Hypothalamus (tissue), 51 donors: ENCODE results near the gene TEX29.

Experiments used
- DNase-seq, 51 donors: peaks; one replicate each; lab custom pipeline; 2025; lab: John Stamatoyannopoulos, UW

TEX29 gene

DNA sequence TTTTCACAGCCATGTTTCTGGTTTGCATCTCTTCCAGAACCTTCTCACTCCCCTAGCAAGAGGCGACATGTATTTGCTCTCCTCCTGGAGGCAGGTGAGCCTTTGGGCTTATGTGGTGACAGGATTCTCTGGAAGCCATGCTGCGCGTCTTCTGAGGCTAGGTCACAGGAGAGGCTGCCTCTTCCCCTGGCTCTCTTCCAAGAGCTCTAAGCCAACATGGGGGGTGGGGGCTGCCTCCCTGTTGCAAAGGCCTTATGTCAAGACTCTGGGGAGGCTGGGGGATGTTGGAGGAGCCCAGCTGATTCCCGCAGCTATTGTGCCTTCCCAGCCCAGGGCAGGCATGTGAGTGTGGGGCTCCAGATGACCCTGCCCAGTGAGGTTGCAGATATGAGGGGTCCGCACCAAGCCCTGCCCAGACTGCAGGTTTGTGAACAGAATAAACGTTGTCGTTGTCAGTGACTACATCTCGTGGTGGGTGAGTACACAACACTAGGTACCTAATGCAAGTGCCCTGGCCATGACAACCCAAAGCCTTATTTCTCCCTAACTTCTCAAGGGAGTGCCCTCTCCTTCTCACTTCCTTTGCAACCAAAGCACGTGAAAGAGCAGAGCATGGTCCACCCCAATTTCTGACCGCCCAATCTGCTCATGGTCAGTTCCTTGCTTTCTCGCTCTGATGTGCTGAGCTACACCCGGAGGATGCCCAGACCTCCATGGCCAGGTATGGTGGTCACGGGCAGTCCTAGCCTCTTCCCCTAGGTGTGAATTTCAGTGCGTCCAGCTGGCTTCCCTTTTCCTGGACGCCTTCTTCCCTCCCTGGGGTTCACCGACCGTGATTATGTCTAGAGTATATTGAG is 44.9 kb downstream of the TEX29 start:
- DNase-seq = no peak

DNA sequence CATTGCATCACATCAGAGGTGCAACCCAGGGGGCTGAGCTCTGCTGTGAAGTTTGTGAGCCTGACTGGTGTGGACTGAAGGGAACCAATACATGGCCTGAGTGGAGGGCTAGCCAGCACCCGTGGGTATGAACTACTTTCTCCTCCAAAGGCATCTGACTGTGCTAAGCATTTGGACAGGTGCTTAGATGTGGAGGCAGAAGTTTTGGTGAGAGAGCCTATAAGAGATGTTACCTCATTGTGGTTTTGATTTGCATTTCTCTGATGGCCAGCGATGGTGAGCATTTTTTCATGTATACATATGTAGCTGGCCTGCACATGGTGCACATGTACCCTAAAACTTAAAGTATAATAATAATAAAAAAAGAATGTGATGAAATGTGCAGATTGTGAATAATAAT is 46.9 kb downstream of the TEX29 start:
- DNase-seq = no peak

DNA sequence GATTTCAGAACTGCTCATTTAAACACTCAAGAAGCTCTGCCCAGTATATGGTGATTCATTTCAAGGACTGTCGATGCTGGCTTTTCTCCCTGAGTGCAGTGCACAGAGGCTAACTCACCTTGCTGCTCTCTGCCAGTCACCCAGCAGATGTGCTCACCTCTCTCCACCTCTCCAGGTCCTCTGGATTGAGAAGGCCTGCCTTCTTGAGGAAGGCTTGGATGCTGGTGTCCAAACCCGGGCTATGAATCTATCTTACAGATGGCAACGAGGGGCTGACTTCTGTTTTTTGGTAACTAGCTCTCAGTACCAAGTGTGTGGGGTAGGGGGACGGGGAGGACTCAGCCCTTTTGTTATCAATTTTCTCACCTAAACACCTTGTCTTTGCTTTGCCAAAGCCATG is 47.6 kb downstream of the TEX29 start:
- DNase-seq = no peak

DNA sequence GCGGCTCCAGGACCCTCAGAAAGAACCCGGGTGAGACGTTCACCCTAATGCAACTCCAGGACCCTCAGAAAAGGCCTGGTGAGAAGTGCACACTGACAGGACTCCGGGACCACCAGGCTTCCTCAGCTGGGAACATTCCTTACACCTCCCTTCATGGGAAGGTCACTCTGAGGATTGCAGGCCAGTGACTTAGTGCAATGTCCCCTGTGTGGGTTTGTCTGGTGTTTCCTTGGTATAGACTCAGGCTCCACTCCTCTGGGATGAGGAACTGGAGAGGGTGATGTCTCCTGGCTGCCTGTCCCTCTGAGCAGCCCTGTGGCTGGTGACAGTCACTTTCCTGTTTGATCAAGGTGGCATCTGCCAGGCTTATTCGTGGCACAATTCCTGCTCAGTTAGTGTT is 49.7 kb downstream of the TEX29 start:
- DNase-seq = no peak

DNA sequence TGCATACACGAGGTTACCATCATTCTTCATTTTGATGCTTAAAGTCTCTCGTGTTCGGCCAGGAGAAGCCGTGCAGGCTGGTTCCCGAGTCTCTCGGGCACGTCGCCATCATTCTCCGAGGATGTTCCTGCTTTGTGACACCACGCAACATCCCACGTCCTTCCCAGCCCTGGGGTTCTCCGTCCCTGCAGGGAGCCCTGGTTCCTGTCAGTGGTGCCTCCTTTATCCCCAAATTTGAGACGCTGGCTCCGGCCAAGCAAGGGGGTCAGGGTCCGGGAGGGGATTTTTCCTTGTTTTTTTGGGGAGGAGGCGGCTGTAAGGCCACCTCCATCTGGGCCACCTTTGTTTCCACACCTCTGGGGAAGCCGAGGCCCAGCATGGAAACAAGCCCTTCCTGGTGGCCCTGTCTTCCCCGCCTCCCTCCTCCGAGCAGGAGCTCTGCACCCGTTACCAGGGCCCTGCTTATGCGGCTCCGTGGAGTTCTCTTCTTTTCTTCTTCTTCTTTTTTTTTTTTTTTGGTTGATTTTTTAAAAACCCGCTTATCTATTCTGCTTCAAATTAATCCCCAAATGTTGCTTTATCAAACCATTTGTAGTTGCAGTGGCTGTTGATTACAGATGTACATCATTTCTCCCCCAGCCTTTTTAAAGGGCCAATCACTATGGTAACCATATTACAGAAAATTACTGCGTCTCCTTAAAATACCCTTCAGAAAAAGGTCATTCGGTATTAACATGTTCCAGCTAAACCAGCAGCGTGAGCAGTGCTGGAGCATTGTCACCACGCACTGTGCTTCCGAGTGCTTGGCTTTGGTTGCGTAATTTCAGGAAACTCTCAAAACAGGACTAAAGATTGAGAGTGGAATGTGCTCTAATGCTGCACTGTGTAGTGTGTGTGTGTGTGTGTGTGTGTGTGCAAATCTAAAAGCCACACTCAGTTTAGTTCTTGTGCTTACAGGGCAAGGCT is 50.4 kb downstream of the TEX29 start:
- no peak for DNase-seq

DNA sequence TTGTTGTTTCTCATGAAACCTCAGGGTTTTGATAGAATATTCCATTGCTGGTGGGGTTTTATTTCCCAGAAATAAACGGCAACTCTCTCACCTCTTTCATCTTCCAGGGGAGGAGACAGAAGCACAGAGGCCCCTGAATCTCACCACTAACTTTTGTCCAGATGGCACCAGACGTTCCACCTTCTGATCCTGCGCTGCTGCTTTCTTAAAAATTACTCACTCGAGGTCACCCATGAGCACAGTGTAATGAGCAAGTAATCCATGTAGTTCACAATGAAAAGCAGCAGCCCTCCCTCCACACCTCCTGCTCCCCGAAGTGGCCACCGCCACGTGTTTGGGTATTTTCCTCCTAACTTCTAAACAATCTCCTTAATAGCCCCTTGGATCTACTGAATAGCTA is 51.3 kb downstream of the TEX29 start:
- no peak for DNase-seq

DNA sequence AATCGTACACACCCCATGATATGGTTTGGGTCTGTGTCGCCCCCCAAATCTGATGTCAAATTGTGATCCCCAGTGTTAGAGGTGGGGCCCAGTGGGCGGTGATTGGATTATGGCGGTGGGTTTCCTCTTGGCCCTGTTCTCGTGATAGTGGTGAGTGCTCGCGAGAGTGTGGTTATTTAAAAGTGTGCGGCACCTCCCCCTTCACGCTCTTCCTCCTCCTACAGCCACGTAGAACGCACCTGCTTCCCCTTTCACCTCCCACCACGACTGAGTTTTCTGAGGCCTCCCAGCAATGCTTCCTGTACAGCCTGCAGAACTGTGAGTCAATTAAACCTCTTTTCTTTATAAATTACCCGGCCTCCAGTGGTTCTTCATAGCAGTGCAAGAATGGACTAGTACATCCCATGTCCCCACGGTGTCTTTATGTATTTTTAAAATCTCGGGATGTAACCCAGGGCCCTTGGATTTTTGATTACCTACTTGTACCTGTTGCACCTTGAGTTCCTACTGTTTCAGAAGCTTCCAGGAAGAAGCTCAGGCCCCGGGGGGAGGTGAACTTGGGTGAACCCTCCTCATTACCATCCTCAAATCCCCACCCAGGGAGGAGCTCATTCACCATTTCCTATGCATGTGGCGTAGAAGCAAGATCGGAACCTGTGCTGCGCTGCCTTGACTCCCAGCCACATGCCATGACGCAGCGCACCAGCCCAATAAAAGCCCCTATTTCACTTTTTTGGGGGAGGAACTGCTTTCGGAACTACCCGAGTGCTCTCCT is 52.4 kb downstream of the TEX29 start:
- DNase-seq = no peak

DNA sequence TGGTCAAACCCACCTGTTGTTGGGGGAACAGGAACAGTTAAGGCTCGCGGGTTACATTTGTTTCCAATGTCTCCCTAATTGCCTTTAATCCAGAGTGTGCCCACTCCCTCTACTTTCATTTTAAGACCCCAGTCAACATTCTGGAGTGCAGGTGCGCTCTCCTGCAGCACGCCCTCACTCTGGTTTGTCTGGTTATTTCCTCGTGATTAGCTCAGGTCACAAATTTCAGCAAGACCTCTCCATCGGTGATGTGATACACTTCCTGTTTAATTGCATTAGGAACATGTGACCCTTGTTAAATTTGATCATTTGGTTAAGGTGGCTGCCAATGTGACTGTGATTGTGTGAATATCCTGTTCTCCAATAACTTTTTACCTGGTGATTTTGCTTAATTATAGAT is 53.0 kb downstream of the TEX29 start:
- no peak for DNase-seq

DNA sequence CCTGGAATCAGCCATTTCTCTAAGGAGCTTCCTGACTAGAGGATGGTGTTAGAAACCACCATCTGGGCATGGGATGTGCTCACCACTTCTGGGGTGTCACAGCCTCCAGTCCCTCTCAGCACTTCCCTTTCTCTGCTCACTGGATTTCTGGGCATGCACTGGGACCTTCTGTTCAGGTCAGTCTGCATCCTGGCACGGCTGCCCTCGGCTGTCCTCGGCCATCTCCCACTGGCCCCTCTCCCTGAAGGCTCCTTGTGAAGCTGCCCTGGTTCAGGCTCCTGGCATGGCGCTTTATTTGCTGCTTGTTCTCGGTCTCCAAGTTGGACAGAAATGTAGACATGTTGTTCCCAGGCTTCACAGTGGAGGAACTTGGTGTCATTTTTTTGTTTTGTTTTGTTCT is 60.0 kb downstream of the TEX29 start:
- DNase-seq = no peak

DNA sequence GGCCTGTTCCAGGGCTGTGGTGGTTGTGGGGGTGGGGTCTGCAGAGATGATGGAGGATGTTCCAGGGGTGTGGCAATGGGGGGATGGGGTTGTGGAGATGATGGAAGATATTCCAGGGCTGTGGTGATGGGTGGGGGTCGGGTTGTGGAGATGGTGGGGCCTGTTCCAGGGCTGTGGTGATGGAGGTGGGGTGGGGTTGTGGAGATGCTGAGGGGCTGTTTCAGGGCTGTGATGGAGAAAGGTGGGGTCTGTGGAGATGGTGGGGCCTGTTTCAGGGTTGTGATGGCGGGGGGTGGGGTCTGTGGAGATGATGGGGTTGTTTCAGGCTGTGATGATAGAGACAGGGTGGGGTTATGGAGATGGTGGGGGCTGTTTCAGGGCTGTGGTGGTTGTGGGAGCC is 62.0 kb downstream of the TEX29 start:
- no peak for DNase-seq

DNA sequence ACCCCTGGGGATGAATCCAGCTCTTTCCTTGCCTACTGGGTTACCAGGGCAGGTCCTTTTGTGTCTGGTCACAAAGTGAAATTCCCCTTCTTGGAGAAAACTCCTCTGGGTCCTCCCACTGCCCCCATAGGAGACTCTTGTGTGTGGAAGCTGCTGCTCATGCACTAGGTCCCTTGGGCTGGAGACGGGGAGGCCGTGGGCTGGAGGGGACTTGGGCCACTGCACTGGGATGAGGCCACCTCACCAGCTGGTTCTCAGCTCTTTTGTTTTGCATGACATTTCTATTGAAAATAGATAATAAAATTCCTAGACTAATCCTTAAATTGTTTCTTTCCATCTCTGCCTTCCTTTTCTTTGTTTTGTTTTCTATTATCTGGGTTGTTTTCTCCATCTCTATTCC is 62.4 kb downstream of the TEX29 start:
- no peak for DNase-seq

DNA sequence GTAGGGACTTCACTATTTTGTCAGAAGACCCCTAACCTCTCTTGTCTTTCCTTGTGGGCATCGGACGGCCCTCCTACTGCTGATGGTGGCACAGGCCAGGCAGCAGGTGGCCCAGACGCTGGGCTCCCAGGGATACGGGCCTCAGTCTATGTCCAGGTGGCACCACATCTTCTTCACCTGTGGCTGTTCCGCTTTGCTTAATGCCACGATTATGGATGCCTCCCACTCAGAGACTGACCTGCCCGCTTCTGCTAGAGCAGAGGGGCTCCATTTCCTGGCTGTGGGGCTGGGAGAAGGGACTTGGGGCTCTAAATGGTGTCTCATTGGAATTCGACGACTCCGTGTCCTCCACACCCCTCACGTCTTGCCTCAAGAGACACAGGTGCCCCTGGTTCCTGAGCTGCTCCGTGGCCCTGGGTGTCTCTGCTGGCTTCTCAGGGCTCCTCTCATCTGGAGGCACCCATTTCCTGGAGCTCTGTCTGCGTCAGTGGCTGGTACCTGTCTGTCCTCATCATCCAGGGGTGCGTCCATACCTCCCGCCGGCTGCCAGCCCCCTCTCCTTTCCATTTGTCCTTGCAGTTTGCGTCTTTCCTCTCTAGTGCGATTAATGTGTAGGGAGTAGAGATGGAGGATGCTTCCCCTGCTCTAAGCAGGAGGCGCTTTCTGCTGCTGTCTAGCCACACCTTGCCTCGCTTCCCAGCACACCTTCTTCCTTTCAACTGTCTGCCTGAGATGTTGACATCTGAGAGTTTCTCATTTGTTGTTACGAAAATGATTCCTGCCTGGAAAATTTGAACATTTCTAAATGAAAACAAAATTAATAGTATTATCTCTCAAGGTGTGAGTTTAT is 63.4 kb downstream of the TEX29 start:
- peak in 1 of 51 donors; percentile 15 for DNase-seq

DNA sequence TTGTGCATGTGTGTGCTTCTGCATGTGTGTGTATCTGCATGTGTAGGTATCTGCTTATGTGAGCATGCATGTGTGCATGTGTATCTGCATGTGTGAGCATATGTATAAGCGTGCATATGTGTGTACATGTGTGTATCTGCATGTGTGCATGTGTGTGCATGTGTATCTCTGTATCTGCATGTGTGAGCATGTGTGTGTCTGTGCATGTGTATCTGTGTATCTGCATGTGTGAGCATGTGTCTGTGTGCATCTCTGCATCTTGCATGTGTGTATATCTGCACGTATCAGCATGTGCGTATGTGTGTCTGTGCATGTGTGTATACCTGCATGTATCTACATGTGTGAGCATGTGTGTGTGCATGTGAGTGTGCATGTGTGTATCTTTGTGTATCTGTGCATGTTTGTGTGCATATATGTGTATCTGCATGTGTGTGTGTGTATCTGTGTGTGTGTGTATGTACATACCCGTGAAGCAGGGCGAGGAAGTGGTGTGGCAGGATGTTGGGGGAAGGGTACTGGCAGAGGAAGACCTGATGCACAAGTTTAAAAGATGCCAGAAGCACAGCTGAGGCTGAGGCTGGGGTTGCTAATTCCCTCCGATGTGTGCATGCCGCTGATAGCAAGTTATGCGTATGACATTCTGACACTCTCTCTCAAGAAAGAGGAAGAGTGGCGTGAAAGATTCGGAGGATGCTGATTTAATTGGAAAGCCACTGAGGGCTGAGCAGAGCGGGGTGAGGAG is 64.2 kb downstream of the TEX29 start:
- DNase-seq = peak in 1 of 51 donors; percentile 37

DNA sequence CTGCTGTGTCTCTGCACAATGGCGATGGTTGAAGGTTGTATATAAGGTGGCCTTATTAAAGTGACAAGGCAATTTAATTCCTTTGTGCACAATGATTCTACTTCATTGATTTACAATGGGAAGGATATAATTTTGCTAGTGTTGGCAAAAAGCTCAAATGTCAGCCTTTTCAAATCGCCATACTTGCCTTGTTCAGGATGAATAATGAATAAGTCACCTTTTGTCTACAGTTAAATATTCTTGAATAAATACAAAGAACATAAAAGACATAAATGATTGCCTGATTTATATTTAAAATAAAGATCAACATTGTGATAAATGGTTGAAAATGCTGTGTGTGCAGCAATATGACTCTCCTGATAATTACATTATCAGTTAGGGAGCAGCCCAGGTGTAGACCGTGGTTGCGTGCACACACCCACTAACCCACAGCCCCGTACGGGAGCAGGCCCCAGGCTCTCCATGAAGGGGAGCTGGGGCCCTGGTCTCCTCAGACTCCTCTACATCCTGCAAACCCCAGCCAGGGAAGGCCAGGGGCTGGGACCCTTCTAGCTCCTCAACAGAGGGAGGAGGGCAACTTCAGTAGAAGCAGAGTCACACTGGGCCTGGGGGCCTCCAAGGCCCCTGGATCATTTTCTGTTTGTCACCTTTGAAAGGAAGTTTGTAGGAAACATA is 64.9 kb downstream of the TEX29 start:
- DNase-seq = peak in 1 of 51 donors; percentile 37

DNA sequence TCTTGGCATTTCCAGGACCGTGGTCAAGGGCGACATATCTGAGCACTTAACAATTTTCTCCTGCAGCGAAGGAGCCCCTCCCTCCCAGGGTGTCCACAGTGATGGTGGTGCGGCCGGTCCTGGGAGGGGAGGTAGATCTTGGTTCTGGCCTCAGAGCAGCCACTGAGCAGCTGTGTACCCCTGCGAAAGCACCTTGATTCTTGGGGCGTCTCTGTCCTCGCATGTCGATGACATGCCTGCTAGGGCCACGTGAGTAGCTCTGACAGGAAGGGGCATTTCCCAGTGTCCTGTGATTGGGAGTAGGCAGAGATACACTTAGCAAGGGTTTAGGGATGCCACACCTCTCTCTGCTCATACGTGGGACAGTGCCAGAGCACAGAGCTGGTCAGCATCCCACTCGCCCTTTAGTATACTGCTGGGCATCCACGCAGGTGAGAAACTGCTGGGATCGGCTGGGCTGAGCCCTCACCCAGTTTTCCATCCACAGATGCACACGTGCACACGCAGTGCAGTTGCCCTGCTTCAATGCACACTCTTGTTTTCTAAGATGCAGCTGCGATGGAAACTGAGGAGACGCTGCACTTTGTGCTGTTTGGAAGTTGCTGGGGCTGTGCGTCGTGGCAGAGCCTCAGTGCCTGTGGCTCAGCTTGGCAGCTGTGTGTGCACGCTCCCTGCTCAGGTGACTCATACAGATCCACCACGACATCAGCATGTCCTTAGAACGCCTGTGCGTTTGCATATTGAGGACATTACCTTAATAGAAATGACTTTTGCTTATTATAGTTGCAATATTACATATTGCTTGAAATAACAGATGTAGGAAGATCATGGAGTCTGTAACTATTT is 66.8 kb downstream of the TEX29 start:
- peak in 3 of 51 donors; percentile 23 to 30 (median 24) for DNase-seq

DNA sequence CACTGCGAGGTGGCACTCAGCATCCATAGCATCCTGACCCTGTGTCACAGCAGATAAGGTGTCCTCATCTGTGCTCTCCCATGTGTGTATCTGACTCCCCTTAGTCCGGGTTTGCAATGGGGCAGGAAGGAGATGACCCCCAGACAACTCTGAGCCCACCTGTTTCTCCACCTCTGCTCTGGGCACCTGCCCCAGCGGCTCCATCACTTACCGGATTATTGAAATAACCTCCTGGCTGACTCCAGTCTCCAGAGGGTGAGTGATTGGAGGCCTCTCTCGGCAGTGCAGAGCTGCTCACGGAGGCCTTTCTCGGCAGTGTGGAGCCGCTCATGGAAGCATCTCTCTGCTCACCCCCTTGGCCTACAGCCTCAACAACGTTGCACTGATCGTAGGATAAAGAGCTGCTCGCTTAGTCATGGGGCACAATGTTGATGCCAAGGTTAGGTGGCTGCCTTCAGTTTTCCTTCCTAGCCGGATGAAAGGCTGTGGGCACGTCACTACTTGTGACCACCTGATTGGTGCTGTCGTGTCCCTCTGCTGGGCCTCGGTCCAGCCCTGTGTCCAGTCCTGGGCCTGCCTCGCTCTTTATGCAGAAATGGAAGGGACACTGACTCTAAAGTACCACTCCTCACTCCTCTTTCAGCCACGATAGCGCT is 67.6 kb downstream of the TEX29 start:
- no peak for DNase-seq

DNA sequence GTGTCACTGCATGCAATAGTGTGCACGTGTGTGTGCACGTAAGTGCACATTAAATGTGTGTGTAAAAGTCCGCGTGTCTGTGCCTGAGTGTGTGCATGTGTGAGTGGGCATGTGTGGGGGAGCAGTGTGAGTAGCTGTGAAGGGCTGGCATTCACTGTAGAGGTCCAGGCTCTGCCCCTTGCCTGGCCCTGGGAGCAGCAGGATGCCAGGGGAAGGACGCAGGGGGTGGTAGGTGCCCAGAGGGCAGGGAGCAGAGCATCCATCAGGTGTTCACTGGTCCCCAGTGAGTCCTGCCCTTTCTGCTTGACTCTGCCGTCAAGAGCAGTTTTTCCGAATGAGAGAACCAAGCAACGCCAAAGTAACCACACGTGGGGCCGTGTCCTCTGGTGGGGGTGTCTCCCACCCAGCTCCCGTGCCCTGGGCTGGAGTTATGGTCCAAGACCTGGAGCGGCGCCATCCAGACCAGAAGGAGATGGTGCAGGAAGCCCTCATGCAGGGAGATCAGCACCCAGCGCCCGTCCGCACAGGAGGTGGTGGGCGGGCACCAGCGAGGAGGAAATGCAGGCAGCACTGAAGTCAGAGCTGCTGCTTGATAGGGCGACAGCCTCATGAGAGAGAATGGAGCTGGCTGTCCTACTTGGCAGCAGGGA is 68.5 kb downstream of the TEX29 start:
- DNase-seq = no peak
